ENCODE data around the gene OR5C1.
A peak's percentile ranks its signal among the peaks of the same experiment; 100 is the strongest.
"Not testable (repeated sequence)": the region's sequence is repeated elsewhere in the genome, so short reads cannot be mapped to it uniquely, and the experiment has no call there.

The OR5C1 gene

DNA sequence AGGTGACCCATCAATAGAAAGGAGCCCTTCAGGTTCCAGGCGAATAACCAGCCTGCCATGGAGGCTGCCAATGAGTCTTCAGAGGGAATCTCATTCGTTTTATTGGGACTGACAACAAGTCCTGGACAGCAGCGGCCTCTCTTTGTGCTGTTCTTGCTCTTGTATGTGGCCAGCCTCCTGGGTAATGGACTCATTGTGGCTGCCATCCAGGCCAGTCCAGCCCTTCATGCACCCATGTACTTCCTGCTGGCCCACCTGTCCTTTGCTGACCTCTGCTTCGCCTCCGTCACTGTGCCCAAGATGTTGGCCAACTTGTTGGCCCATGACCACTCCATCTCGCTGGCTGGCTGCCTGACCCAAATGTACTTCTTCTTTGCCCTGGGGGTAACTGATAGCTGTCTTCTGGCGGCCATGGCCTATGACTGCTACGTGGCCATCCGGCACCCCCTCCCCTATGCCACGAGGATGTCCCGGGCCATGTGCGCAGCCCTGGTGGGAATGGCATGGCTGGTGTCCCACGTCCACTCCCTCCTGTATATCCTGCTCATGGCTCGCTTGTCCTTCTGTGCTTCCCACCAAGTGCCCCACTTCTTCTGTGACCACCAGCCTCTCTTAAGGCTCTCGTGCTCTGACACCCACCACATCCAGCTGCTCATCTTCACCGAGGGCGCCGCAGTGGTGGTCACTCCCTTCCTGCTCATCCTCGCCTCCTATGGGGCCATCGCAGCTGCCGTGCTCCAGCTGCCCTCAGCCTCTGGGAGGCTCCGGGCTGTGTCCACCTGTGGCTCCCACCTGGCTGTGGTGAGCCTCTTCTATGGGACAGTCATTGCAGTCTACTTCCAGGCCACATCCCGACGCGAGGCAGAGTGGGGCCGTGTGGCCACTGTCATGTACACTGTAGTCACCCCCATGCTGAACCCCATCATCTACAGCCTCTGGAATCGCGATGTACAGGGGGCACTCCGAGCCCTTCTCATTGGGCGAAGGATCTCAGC is 11.6 kb downstream of the OR5C1 start, which contains the start of gene OR1K1:
Gene OR1K1, plus strand, starts transcription at position 58 of the 995 bp plus-strand sequence. Its CDS starts 0 bp downstream, at position 58.
- no peaks in the 10 kb centered on the region for H3K4me1 Mint-ChIP-seq (ENCODE audit: low read depth)
- H3K27ac Mint-ChIP-seq: no peak within 1 kb of the TSS
- H3K4me3 Mint-ChIP-seq: no peak within 1 kb of the TSS
- peaks cover 3% of the 10 kb centered on the region for H3K36me3 Mint-ChIP-seq
- no peaks in the 10 kb centered on the region for H3K27me3 Mint-ChIP-seq
- H3K9me3 Mint-ChIP-seq (ENCODE audit: low read depth): no peaks in the 10 kb centered on the region

GRCh38 chr9:122806661-122807060 is 17.9 kb downstream of the OR5C1 start:
- no peak overlapping the region for H3K27ac Mint-ChIP-seq
- no peaks in the 10 kb centered on the region for H3K27me3 Mint-ChIP-seq
- H3K9me3 Mint-ChIP-seq (ENCODE audit: low read depth): no peaks in the 10 kb centered on the region
- H3K4me3 Mint-ChIP-seq: no peak overlapping the region
- H3K4me1 Mint-ChIP-seq (ENCODE audit: low read depth): peaks cover 20% of the 10 kb centered on the region
- H3K36me3 Mint-ChIP-seq: peaks cover 8% of the 10 kb centered on the region

DNA sequence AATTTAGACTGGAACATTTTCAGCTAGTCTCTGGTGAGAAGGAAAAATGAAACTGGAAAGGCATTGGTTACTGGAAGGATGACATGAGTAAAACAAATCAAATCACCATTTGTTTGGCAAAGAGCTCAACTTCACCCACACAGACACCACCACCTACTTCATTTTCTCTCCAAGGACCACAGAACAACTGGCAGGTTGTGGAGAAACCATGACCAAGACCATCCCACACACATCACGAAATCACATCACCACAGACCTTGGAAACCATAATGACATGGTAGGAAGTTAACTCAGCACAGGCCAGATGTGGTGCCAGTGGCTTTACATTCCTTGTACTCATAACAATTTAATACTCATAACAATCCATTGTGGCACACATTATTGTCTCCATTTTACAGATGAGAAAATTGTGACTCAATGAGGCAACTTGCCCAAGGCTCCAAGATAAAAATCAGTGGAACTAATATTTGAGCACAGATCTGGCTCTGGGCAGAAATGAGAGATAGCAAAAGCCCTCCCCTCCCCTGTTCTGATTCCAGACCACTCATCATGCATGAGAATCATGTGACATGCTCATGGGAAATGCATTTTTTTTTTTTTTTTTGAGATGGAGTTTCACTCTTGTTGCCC is 18.7 kb downstream of the OR5C1 start:
- Mint-ChIP-seq H3K4me3 (no peak overlapping the region), H3K9me3 (ENCODE audit: low read depth) (no peaks in the 10 kb centered on the region), H3K36me3 (peaks cover 8% of the 10 kb centered on the region), H3K27ac (no peak overlapping the region), H3K4me1 (ENCODE audit: low read depth) (peaks cover 20% of the 10 kb centered on the region), H3K27me3 (no peaks in the 10 kb centered on the region)

GRCh38 chr9:122808141-122808540 is 19.4 kb downstream of the OR5C1 start:
- H3K36me3 Mint-ChIP-seq: peaks cover 8% of the 10 kb centered on the region
- H3K27ac Mint-ChIP-seq: no peak overlapping the region
- peaks cover 20% of the 10 kb centered on the region for H3K4me1 Mint-ChIP-seq (ENCODE audit: low read depth)
- H3K9me3 Mint-ChIP-seq (ENCODE audit: low read depth): no peaks in the 10 kb centered on the region
- H3K27me3 Mint-ChIP-seq: no peaks in the 10 kb centered on the region
- no peak overlapping the region for H3K4me3 Mint-ChIP-seq

DNA sequence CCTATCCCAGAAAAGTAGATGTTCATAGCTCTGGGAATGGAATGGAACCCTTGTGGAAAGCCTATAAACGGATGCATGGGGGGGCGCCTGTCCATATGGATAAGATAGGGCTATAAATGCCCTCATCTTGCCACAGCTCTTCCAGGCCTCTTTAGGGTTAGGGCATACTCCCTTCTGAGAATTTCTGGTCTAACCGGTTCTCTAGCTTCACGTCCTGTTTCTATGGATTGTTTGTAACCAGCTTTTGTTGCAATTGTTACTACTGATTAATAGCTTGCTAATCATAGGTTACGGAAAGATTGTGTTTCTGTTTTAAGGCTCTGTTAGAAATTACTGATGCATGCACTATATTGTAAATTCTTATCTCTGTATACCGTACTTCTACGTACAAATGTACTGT is 20.5 kb downstream of the OR5C1 start:
- H3K4me3 Mint-ChIP-seq; H3K9me3 Mint-ChIP-seq (ENCODE audit: low read depth); H3K27me3 Mint-ChIP-seq; H3K36me3 Mint-ChIP-seq; H3K27ac Mint-ChIP-seq: not testable (repeated sequence)
- H3K4me1 Mint-ChIP-seq (ENCODE audit: low read depth): peaks cover 21% of the 10 kb centered on the region

DNA sequence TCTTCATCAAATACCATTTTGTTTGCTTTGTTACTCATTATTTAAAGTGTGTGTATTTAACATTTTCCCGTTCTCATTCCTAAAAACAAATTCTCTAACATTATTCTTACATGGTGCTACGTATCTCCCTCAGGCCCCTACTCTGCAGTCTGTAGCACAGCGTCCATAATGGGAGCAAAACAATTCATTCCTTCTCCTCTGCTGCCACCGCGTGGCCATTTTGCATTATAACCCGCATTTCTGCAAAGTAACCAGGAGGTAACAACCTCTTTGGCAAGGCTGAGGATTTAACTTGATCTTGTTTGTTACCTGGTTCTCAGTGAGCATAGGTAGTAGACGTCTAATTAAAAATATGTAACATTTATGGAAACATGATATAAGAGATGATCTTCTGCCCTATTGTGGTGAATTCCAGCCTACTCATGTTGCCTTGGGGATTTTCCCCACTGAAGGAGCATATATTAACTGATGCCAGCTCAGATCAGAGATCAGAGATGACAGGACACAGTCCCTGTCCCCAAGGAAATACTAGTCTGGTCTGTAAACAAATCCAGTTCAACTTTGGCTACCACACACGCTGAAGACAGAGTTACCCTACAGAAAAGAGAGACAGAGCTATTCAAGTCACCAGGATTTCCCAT is 21.7 kb downstream of the OR5C1 start:
- Mint-ChIP-seq H3K9me3 (ENCODE audit: low read depth) (no peaks in the 10 kb centered on the region), H3K4me1 (ENCODE audit: low read depth) (peaks cover 25% of the 10 kb centered on the region), H3K27me3 (no peaks in the 10 kb centered on the region), H3K36me3 (peaks cover 4% of the 10 kb centered on the region), H3K27ac (no peak overlapping the region), H3K4me3 (no peak overlapping the region)

- Mint-ChIP-seq H3K27me3 (no peaks in the 10 kb centered on the region), H3K4me1 (ENCODE audit: low read depth) (peaks cover 30% of the 10 kb centered on the region), H3K4me3 (no peak overlapping the region), H3K36me3 (no peaks in the 10 kb centered on the region), H3K9me3 (ENCODE audit: low read depth) (no peaks in the 10 kb centered on the region), H3K27ac (no peak overlapping the region)
Measured at GRCh38 chr9:122812736-122813135, 24.0 kb downstream of the OR5C1 start.

DNA sequence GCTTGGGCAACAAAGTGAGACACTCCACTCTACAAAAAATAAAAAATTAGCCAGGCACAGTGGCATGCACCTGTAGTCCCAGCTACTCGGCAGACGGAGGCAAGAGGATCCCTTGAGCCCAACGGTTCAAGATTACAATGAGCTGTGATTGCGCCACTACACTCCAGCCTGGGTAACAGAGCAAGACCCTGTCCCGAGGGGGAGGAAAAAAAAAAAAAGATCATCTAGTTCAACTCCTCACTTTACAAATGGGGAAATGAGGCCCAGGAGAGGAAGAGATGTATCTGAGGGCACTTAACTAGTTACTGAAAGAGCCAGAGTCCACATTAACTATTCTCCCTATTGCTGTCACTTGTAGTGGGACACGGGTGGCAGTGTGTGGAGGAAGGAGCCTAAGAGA is 25.8 kb downstream of the OR5C1 start:
- no peaks in the 10 kb centered on the region for H3K27me3 Mint-ChIP-seq
- H3K4me1 Mint-ChIP-seq (ENCODE audit: low read depth): peaks cover 24% of the 10 kb centered on the region
- H3K36me3 Mint-ChIP-seq: no peaks in the 10 kb centered on the region
- H3K27ac Mint-ChIP-seq: no peak overlapping the region
- H3K9me3 Mint-ChIP-seq (ENCODE audit: low read depth): no peaks in the 10 kb centered on the region
- no peak overlapping the region for H3K4me3 Mint-ChIP-seq

DNA sequence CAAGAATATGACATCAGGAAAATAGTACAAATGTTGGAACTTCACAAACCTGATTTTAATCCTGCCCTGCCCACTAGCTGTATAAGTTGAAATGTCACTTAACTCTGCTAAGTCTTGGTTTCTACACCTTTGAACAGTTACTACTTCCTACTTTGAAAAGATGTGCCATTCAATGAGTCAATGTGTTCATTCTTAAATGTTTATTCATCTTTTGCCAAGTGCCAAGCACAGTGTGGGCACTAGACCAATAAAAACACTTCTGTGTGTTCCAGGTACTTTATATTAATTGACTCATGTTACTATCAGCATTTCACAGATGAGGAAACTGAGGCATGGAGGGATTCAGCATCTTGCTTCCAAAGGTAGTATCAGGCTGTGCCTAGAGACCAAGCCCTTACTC is 26.8 kb downstream of the OR5C1 start:
- Mint-ChIP-seq H3K27me3 (no peaks in the 10 kb centered on the region), H3K36me3 (no peaks in the 10 kb centered on the region), H3K27ac (peak overlapping the region; percentile 92), H3K9me3 (ENCODE audit: low read depth) (no peaks in the 10 kb centered on the region), H3K4me1 (ENCODE audit: low read depth) (peaks cover 31% of the 10 kb centered on the region), H3K4me3 (peak overlapping the region; percentile 69)

DNA sequence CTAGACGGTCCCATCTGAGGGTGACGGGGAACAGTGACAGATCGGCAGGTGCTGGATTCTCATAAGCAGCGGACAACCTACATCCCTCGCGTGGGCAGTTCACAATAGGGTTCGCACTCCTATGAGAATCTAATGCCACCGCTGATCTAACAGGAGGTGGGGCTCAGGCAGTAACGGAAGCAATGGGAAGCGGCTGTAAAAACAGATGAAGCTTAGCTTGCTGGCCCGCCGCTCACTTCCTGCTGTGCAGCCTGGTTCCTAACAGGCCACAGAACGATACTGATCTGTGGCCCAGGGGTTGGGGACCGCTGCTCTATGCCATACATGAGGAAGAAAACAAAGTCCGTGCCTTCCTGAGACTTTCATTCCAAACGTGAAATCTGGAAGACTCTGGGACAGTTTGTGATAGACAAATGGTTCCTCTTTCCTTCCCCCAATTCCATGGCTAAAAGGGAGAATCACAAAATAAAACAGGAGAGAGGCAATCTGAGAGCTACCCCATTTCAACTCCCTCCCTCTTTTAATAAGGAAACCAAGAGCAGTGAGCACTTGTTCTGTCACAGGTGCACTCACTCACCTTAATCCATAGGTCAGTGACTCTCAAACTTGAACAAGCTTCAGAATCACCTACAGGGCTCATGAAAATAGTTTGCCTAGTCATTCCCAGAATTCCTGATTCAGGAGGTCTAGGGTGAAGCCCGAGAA is 27.6 kb downstream of the OR5C1 start:
- peak overlapping the region; percentile 69 for H3K4me3 Mint-ChIP-seq
- H3K27ac Mint-ChIP-seq: peak overlapping the region; percentile 92
- no peaks in the 10 kb centered on the region for H3K27me3 Mint-ChIP-seq
- no peaks in the 10 kb centered on the region for H3K9me3 Mint-ChIP-seq (ENCODE audit: low read depth)
- no peaks in the 10 kb centered on the region for H3K36me3 Mint-ChIP-seq
- peaks cover 34% of the 10 kb centered on the region for H3K4me1 Mint-ChIP-seq (ENCODE audit: low read depth)

- Mint-ChIP-seq H3K4me1 (ENCODE audit: low read depth) (peaks cover 51% of the 10 kb centered on the region), H3K4me3 (no peak overlapping the region), H3K36me3 (no peaks in the 10 kb centered on the region), H3K27ac (no peak overlapping the region), H3K27me3 (no peaks in the 10 kb centered on the region), H3K9me3 (ENCODE audit: low read depth) (no peaks in the 10 kb centered on the region)
Measured at GRCh38 chr9:122819326-122819725, 30.6 kb downstream of the OR5C1 start.

DNA sequence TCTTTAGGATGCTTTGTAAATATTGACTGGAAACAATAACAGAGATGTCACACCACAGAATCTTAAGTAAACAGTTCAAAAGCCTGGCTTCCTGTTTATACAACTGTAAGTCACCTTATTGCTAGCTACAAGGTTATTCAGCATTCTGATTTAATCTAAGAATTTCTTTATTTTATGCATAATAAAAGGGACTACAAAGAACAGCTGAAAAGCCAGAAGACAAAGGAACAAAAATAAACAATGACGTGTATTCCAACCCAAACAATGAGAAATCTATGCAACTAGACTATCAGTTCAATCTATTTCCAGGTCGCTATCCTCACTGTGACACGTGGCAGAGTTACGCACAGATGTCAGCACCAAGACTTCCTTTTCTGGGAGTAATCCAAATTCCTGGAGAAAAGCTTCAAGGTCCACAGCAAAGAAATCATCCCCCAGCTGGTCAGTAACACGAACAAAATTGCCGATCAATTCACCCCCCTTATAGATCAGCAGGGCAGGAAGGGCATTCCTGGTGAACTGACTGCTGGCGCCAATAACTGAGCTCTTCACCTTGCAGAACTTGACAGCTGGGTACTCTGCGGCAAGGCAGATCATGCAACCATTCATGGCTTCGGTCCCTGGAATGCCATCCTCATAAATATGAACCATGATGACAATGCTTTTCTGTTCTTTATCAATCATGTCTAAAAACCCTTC is 31.2 kb downstream of the OR5C1 start:
- Mint-ChIP-seq H3K4me3 (no peak overlapping the region), H3K36me3 (peaks cover 3% of the 10 kb centered on the region), H3K27me3 (no peaks in the 10 kb centered on the region), H3K9me3 (ENCODE audit: low read depth) (no peaks in the 10 kb centered on the region), H3K27ac (peak overlapping the region; percentile 35), H3K4me1 (ENCODE audit: low read depth) (peaks cover 55% of the 10 kb centered on the region)

DNA sequence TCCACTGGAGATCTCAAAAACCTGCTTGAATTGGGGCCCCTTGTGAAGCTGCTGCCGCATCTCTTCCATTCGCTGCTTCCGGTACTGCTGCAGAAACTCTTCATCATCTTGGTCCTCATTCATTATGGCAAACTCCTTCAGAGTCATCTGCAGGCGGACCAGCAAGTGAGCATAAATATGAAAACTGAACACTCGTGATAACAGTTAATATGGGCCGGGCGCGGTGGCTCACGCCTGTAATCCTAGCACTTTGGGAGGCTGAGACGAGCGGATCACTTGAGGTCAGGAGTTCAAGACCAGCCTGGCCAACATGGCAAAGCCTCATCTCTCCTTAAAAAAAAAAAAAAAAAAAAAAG is 31.7 kb downstream of the OR5C1 start:
- Mint-ChIP-seq H3K27me3 (no peaks in the 10 kb centered on the region), H3K27ac (peak overlapping the region; percentile 52), H3K4me1 (ENCODE audit: low read depth) (peaks cover 57% of the 10 kb centered on the region)

DNA sequence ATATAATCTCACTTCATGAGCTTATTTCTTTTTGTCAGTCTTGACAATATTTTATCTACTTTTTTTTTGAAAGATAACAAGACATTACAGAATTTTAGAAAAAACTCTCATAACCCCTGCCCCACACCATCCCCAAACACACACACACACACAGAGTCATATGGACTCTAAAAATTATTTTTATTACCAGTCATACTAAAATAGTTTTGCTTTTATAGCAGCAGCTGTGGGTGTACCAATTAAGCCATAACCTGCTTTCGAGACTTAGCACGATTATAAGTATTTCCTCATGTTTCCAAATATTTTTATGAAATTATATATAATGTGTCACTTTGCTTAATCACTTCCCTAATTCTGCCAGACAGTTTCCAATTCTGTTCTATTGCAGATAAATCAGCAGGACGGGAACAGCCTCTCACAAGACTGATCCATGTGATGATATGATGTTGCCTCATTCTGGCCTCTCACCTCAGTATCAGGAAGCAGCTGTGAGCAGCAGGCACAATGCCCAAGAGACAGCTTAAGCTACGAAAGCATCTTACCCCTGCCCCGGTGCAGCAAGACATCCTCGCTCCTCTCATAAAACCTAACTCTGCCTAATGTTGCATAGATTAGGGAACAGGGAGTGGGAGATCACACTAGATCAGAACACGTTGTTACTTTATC is 32.7 kb downstream of the OR5C1 start:
- H3K36me3 Mint-ChIP-seq: peaks cover 3% of the 10 kb centered on the region
- peaks cover 56% of the 10 kb centered on the region for H3K4me1 Mint-ChIP-seq (ENCODE audit: low read depth)
- H3K27me3 Mint-ChIP-seq: no peaks in the 10 kb centered on the region
- no peak overlapping the region for H3K4me3 Mint-ChIP-seq
- peak overlapping the region; percentile 78 for H3K27ac Mint-ChIP-seq
- no peaks in the 10 kb centered on the region for H3K9me3 Mint-ChIP-seq (ENCODE audit: low read depth)

More for the DNA sequence above, 31.7 kb downstream of the OR5C1 start:
- Mint-ChIP-seq H3K4me3 (no peak overlapping the region), H3K9me3 (ENCODE audit: low read depth) (no peaks in the 10 kb centered on the region), H3K36me3 (peaks cover 3% of the 10 kb centered on the region)

Measured in activated naive CD8-positive, alpha-beta T cell (primary cell).